HG03442 (cell line): Measurements from ENCODE around the gene SNTA1.
"Not testable (repeated sequence)": the region's sequence is repeated elsewhere in the genome, so short reads cannot be mapped to it uniquely, and the experiment has no call there.

ENCODE experiments used
- ATAC-seq: cut with Tn5 transposase; IDR thresholded peaks from one replicate; pipeline ENCODE4 v1.9.1; 2021; ENCODE audit warnings: mild to moderate bottlenecking, moderate library complexity; ENCODE audit not compliant: unreplicated experiment

The SNTA1 gene

GRCh38 chr20:33466303-33466646 lies 22.7 kb upstream of the SNTA1 start:
- ATAC-seq, result no peak

GRCh38 chr20:33465481-33466302 lies 22.1 kb upstream of the SNTA1 start:
- no peak for ATAC-seq

GRCh38 chr20:33464759-33465158 lies 21.2 kb upstream of the SNTA1 start:
- ATAC-seq, result not testable (repeated sequence)

GRCh38 chr20:33463332-33464101 lies 20.0 kb upstream of the SNTA1 start:
- ATAC-seq, result no peak

- ATAC-seq, result no peak
These were observed 17.1 kb upstream of the SNTA1 start for GRCh38 chr20:33460711-33461110.

GRCh38 chr20:33459599-33459998 lies 16.0 kb upstream of the SNTA1 start:
- no peak for ATAC-seq

GRCh38 chr20:33456916-33457642 lies 13.5 kb upstream of the SNTA1 start:
- ATAC-seq, result not testable (repeated sequence)

- ATAC-seq, result no peak
These were observed 7.3 kb upstream of the SNTA1 start for GRCh38 chr20:33450867-33451266.

- ATAC-seq, result no peak
These were observed 2.5 kb upstream of the SNTA1 start for GRCh38 chr20:33445881-33446625.

- ATAC-seq, result no peak
These were observed 1.4 kb upstream of the SNTA1 start for GRCh38 chr20:33444797-33445560.

GRCh38 chr20:33443006-33443511 lies 504 bp downstream of the SNTA1 start:
- ATAC-seq, result peak; percentile 22

GRCh38 chr20:33442136-33443005 lies 1.2 kb downstream of the SNTA1 start:
- ATAC-seq, result no peak

GRCh38 chr20:33441142-33441955 lies 2.2 kb downstream of the SNTA1 start:
- ATAC-seq, result no peak

GRCh38 chr20:33440562-33440961 lies 3.0 kb downstream of the SNTA1 start:
- ATAC-seq, result not testable (repeated sequence)

GRCh38 chr20:33438481-33438880 lies 5.1 kb downstream of the SNTA1 start:
- no peak for ATAC-seq

GRCh38 chr20:33437141-33437911 lies 6.2 kb downstream of the SNTA1 start:
- no peak for ATAC-seq

GRCh38 chr20:33434434-33434833 lies 9.1 kb downstream of the SNTA1 start:
- ATAC-seq, result no peak
